ENCODE results near the gene ERP27. TPM values are rescaled to one million over a fixed set of nuclear protein-coding genes. Genes with fewer than 3 reads are reported as not detected.
A peak's percentile ranks its signal among the peaks of the same experiment; 100 is the strongest.

Gene ERP27
- total RNA-seq, 1 donor from 2014 or later = 0.14 TPM

DNA sequence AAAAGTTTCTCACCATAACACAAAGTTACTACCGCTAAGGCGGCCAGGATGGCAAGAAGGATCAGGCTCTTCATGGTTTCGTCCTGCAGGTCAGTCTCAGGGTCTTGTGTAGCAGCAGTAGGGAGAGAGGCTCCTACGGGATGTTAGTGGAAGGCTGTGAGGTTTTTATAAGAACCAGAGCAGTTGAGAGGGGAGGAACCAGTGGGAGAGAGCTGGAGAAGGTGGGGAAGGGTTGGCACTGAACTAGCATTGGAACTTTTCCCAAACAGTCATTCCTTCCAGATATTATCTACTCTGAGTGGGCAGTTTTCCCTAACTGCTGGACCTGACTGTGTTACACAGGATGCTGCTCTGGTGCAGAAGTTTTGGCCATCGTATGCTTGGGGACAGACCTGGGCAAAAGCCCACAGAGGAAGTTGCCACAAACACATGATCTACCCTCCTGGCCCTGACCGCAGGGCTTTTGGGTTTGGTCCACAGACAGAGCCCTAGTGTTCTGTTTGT is 52.6 kb downstream of the ERP27 start, which contains the start of gene MGP:
Gene MGP, minus strand, starts transcription at position 137 of the 504 bp plus-strand sequence. Its CDS starts 63 bp downstream, at position 74.
- Histone ChIP-seq H3K4me3 (peak within 1 kb of the TSS; percentile 62), H3K36me3 (peaks cover 16% of the 10 kb centered on the region), H3K9me3 (replicated peaks) (no peaks in the 10 kb centered on the region), H3K27me3 (ENCODE audit: low read depth) (no peaks in the 10 kb centered on the region), H3K27ac (replicated peaks) (peak within 1 kb of the TSS; percentile 83), H3K4me1 (peaks cover 39% of the 10 kb centered on the region)
- intact Hi-C loops (cut with micrococcal nuclease) = no loop called here
- no peak for DNase-seq
- TF ChIP-seq, protein P1, sequence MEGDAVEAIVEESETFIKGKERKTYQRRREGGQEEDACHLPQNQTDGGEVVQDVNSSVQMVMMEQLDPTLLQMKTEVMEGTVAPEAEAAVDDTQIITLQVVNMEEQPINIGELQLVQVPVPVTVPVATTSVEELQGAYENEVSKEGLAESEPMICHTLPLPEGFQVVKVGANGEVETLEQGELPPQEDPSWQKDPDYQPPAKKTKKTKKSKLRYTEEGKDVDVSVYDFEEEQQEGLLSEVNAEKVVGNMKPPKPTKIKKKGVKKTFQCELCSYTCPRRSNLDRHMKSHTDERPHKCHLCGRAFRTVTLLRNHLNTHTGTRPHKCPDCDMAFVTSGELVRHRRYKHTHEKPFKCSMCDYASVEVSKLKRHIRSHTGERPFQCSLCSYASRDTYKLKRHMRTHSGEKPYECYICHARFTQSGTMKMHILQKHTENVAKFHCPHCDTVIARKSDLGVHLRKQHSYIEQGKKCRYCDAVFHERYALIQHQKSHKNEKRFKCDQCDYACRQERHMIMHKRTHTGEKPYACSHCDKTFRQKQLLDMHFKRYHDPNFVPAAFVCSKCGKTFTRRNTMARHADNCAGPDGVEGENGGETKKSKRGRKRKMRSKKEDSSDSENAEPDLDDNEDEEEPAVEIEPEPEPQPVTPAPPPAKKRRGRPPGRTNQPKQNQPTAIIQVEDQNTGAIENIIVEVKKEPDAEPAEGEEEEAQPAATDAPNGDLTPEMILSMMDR (IDR thresholded peaks at IDR 0.05; ENCODE audit: borderline replicate concordance) = no peak

DNA sequence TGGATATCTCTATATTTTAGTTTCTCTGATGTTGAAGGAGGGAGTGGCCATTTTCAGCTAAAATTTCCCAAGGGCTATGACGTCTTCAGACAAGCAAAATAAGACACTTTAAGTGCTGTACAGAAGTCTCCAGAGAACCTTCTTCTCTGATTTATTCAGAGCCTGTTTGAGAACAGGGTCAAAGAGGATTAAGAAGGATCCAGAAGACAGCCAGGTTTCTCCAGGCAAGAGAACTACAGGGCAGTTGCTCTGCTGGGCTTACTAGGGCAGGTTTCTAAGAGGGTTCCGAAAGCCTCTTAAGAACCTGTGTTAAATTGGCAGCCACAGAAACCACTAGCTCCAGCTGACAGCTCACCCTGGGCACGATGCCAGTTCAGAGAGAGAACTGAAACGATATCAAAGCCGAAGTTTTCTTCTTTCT is 53.9 kb downstream of the ERP27 start:
- Histone ChIP-seq H3K9me3 (replicated peaks) (no peaks in the 10 kb centered on the region), H3K27ac (replicated peaks) (peak overlapping the region; percentile 83), H3K4me1 (peaks cover 39% of the 10 kb centered on the region), H3K36me3 (peaks cover 22% of the 10 kb centered on the region), H3K27me3 (ENCODE audit: low read depth) (no peaks in the 10 kb centered on the region), H3K4me3 (peak overlapping the region; percentile 62)
- intact Hi-C loops (cut with micrococcal nuclease) = loop anchor here (5.0 kb wide), 1 partner anchor 37 kb away; no protein-coding TSS in a partner anchor
- TF ChIP-seq, protein P1 (IDR thresholded peaks at IDR 0.05; ENCODE audit: borderline replicate concordance) = no peak
- DNase-seq = peak; percentile 83

DNA sequence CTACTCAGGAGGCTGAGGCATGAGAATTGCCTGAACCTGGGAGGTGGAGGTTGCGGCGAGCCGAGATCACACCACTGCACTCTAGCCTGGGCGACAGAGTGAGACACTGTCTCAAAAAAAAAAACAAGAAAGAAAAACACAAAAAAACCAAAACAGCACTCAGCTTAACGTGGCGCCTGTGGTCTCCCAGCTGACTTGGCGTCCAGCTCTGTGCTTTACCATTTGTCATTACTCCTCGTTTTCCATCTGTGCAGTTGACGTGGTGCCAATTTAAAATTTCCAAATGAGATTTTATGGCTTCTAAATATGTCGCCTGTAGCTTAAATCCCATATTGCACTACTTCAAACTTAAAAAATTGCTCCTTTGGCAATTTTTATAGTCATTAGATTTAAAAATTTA is 54.7 kb downstream of the ERP27 start:
- H3K27ac ChIP-seq (replicated peaks) = peak overlapping the region; percentile 83

DNA sequence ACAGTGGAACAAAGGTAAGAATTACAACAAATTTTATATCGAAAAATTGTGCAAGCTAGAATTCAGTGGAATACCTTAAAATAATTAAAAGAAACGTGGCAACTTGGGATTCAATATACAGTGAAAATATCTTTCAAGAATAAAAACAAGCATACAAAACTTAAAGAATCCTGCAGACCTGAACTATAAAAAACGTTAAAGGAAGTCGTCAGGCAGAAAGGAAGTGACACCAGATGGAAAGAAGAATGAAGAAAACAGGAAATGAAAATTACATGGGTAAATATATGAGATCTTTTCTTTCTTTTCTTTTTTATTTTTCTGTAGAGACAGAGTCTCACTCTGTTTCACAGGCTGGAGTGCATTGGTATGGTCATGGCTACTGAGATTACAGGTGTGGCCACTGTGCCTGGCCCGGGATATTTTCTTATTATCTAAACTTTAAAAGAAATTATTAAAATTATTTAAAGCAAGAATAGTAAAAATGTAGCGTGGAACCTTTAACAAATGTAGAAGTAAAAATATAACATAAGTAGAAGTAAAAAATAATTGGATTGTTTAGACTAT is 57.4 kb downstream of the ERP27 start:
- no peak overlapping the region for H3K4me3 ChIP-seq
- H3K36me3 ChIP-seq = peaks cover 22% of the 10 kb centered on the region
- no peaks in the 10 kb centered on the region for H3K9me3 ChIP-seq (replicated peaks)
- TF ChIP-seq, protein P1 (IDR thresholded peaks at IDR 0.05; ENCODE audit: borderline replicate concordance) = no peak
- no peak for DNase-seq
- no peak overlapping the region for H3K27ac ChIP-seq (replicated peaks)
- H3K4me1 ChIP-seq = peaks cover 29% of the 10 kb centered on the region
- intact Hi-C loops (cut with micrococcal nuclease) = loop anchor here (5.0 kb wide), 1 partner anchor 34 kb away; no protein-coding TSS in a partner anchor
- no peaks in the 10 kb centered on the region for H3K27me3 ChIP-seq (ENCODE audit: low read depth)

More for the DNA sequence above, 54.7 kb downstream of the ERP27 start:
- H3K4me1 ChIP-seq = peaks cover 39% of the 10 kb centered on the region
- peaks cover 22% of the 10 kb centered on the region for H3K36me3 ChIP-seq
- TF ChIP-seq, protein P1 (IDR thresholded peaks at IDR 0.05; ENCODE audit: borderline replicate concordance) = no peak
- no peaks in the 10 kb centered on the region for H3K27me3 ChIP-seq (ENCODE audit: low read depth)
- H3K4me3 ChIP-seq = peak overlapping the region; percentile 62
- intact Hi-C loops (cut with micrococcal nuclease) = loop anchor here (5.0 kb wide), 1 partner anchor 36 kb away; no protein-coding TSS in a partner anchor
- no peaks in the 10 kb centered on the region for H3K9me3 ChIP-seq (replicated peaks)
- no peak for DNase-seq

DNA sequence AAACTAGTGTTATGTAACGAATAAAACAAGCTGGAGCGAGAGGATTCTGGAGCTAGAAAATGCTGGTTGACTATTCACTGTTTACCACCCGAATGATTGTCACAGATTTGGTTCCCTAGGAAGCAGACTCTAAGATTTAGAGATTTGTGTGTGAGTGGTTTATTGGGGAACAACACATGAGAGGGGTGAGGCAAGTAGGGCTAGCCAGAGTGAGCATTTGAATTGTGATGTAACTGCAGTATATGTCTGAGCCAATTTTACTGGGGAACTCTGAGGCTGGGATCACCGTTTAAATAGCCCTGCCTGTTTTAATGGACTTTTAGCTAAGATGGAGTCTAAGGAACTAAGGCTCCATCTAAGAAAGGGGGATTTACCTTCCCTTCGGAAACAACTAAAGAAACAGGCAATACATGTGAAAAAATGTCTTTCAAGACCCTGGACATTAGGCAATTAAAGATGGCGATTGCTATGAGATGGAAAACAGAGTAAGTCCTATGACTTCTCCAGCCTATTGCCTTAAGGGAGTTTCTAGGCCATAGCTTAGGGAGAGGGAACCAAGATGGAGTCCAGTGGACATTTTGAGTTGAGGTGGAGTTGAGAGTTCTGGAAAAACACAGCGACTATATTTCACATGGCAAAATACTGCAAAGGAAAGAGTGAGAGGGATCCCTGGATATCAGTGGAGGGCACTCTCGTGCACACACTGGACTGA is 59.0 kb downstream of the ERP27 start:
- H3K27ac ChIP-seq (replicated peaks) = peak overlapping the region; percentile 24
- H3K4me1 ChIP-seq = peaks cover 13% of the 10 kb centered on the region
- TF ChIP-seq, protein P1 (IDR thresholded peaks at IDR 0.05; ENCODE audit: borderline replicate concordance) = no peak
- intact Hi-C loops (cut with micrococcal nuclease) = no loop called here
- no peaks in the 10 kb centered on the region for H3K9me3 ChIP-seq (replicated peaks)
- peaks cover 22% of the 10 kb centered on the region for H3K36me3 ChIP-seq
- no peaks in the 10 kb centered on the region for H3K27me3 ChIP-seq (ENCODE audit: low read depth)
- no peak overlapping the region for H3K4me3 ChIP-seq
- no peak for DNase-seq
